ENCODE results near the gene MTFP1.
A peak's percentile ranks its signal among the peaks of the same experiment; 100 is the strongest.
"Not testable (repeated sequence)": the region's sequence is repeated elsewhere in the genome, so short reads cannot be mapped to it uniquely, and the experiment has no call there.

The MTFP1 gene

DNA sequence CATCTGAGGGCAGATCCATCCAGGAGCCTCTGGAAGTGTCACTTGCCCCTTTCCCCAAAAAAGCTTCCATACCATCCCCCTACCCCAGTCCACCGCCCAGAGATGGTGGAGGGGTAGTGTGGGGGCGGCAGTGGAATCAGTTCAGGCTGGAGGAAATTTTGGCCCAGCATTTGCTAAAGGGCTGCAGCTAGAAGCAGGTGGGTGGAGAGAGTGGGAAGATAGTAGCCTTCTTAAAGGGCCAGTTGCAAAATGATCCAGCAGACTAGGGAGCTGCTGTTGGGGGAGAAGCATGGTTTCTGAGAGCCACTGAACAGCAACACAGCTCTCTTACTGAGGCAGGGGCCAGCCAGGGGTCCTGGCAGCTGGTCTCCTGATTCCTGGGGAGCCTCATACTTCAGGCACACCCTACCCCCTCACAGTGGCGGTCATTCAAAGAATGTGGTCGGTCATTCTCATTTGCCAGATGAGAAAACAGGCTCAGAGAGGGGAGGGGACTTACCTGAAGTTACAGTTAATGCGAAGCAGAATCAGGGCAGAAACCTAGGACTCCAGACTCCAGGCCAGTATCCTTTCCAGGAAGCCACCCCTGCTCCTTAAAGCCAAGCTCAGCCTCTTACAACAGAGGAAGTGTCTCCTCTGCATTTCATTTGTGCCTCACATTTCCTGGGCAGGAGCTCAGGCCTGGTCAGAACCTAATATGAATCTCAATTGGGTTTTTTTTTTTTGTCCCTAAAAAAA, 23.4 kb upstream of the MTFP1 start:
- no peak for DNase-seq

DNA sequence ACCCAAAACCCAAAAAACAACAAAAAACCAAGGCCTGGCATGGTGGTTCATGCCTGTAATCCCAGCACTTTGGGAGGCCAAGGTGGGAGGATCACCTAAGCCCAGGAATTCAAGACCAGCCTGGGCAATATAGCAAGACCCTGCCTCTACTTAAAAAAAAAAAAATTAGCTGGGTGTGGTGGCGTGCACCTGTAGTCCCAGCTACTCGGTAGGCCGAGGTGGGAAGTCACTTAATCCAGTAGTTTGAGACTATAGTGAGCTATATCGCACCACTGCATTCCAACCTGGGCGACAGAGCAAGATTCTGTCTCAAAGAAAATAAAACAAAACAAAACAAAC, 22.8 kb upstream of the MTFP1 start:
- DNase-seq, result not testable (repeated sequence)

DNA sequence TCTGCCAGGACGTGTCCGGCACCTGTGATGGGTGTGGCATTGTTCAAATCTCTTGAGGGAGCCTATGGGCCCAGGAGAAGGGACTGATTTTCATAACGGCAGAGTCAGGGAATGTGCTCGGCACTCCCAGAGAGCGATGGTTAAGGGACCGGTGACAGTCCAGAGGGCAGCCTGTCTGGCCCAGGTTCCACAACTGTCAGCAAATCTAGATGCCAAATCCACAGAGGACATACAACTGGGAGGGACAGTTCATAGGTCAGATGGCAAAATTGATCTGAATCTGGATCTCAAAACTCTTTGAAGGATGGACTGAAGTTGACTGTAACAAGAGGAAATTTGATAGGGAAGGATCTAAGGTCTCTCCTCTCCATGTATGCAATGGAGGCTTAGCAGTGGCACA, 21.3 kb upstream of the MTFP1 start:
- no peak for DNase-seq

DNA sequence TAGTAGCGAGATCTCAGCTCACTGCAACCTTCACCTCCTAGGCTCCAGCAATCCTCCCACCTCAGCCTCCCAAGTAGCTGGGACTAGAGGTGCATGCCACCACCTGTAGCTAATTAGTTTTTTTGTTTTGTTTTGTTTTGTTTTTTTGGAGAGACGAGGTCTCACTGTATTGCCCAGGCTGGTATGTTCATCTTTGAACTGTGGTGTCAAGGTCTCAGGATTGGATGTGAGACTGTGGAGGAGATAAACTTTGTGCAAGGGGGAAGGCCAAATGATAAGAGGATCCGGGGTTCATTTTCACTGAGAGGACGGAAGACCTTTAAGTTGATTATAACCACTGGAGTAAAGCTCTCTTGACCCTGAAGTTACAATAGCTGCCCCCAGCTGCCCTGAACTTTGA, 19.8 kb upstream of the MTFP1 start:
- DNase-seq, result no peak

DNA sequence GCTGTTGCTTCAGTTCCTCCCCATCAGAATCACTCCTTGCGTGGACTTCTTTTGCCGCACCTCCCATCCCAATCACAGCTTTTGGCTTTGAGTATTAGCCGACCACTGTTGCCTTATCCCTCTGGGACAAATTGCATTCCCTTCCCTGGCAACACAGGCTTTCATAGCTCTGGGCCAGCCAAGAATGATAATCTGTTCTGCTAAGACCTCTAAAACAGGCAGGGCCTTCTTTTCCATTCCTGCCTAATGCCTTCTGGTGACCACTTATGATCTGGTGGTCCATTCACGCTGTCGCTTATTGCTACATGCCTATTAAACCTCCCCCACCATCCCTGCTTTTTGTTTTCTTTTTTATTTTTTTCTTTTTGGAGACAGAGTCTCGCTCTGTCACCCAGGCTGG, 19.2 kb upstream of the MTFP1 start:
- no peak for DNase-seq

DNA sequence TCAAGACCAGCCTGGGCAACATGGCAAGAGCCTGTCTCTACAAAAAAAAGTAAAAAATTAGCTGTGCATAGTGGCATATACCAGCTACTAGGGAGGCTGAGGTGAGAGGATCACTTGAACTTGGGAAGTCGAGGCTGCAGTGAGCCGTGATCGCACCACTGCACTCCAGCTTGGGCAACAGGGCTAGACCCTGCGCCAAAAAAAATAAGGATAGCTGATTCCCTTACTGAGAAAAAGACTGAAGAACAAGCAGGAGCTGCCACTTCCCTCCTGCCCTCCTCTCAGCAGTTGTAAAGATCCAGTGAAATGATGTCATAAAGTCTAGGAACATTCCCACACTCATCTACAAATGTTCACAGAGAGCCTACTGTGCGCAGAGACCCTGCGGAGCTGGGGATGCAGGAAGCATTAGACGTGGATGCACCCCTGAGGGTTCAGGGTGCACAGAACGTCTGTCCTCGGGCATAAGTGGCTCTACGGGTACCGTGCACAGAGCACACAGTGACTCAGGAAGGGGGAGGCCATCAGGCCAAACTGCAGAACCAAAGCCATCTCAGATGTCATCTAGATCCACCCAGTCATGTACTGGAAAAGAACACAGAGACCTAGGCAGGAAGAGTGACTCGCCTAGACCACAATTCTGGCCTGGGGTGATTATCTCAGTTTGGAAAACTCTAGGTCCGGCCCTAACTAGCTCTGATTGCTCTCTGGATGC, 17.0 kb upstream of the MTFP1 start:
- DNase-seq, result no peak

DNA sequence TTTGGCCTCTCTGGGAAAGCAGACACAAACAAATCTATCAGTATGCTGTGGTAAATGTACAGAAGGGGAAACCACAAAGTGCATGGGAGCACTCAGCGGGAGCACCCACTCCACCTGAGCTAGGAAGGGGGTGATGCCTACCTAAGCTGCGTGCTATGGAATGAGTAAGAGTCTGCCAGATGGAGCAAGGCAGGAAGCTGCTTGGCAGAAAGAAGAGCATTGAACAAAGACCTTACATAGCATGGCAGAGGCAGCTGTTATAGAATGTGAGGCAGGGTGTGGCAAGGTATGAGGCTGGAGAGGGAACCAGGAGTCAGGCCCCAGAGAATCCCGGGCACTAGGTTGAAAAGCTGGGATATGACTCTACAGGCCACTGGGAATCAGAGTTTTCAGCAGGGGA, 13.8 kb upstream of the MTFP1 start:
- no peak for DNase-seq

DNA sequence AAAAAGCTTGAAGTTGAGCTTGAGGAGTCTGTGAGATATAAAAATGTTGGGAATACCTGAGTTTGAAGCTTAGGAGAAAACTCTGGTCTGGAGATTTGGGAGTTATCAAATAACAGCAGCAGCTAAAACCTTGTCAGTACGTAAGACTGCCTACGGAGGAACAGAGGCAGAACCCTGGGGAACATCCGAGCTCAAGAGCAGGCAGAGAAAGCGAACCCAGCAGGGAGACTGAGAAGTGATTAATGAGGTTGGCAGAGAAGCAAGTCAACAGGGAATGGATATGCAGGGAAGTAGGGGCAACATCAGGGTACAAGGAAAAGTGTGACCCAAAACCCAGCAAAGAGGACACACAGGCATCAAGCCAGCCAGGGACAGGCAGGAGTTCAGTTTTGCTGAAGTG, 12.6 kb upstream of the MTFP1 start:
- DNase-seq, result no peak

DNA sequence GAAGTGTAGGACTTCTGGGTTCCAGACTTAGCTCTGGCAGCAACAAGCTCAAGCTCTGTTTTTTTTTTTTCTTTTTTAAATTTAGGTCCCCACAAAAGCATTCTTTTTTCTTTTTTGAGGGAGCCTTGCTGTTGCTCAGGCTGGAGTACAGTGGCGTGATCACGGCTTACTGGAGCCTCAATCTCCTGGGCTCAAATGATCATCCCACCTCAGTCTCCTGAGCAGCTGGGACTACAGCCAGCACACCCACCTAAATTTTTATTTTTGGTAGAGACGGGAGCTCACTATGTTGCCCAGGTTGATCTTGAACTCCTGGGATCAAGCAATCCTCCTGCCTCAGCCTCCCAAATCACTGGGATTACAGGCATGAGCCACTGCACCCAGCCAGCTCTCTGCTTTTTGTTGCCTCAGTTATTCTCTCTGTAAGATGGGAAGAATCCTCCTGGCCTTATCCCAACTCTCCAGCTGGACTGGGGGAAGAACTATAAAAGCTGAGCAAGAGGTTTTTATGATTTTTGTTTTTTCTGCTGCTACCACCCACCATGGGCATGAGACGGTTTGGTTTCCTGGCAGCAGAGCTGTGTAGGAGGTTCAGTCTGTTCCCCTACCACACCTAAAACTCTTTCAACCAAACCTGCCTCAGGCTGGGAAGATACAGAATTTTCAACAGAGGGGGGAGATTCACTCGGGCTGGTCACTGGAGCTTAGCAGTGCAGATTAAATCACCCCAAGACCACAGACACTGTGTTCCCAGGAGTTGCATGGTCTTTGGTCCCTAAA, 11.6 kb upstream of the MTFP1 start:
- DNase-seq, result no peak

DNA sequence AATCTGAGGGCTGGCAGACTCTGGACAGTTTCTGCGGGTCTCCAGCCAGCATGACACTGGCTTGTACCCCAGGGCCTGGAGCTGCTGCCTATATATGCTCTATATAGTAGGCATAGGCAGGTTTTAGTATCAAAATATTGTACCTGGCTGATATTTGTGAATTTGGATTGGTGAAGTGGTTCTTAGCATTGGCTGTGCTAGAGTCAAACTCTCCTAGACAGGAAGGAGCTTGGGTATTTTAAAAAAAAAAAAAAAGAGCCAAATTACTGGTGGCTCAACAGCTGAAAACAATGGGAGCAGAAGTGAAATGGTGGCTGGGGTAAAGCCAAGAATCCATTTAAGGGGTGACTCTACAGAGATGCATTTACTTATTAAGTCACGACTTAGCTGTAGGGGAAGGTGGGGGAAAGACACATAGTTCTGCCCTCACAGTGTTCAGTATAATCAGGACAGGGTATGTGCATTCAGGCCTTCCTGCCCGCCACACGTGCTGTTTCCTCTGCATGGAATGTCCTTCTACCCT, 11.0 kb upstream of the MTFP1 start:
- no peak for DNase-seq

DNA sequence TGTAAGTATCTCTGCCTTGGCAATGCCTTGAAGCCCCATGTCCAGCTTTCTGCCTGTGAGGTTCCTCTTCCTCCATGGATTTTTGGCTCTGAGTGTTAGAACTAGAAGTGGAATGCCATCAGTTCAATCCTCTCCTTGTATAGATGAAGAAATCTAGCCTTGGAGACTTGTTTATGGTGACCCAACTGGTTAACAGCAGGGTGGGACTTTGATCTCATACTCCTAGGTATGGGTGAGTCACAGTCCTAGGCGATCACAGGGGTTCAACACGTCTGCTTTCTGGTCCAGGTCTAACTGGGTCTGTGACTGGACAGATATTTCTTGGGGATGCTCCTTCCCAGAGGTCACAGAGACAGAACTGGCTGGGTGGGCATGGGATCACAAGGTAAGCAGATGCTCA, 9.2 kb upstream of the MTFP1 start:
- no peak for DNase-seq

DNA sequence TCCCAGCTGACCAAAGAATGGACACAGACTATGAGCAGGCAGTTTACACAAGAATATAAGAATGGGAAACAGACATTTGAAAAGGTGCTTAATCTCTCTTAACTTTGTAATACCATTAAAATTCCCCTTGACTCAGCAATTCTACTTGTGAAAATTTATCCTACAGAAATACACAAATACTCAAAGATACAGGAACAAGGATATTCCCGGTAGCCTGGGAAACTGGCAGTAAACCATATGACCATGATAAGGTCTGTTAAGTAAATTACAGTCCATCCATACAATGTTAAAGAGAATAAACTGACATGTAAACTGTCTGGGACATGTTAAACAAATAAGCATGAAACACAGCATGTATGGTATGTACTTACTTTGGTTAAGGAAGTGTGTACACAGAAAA, 8.7 kb upstream of the MTFP1 start:
- no peak for DNase-seq

DNA sequence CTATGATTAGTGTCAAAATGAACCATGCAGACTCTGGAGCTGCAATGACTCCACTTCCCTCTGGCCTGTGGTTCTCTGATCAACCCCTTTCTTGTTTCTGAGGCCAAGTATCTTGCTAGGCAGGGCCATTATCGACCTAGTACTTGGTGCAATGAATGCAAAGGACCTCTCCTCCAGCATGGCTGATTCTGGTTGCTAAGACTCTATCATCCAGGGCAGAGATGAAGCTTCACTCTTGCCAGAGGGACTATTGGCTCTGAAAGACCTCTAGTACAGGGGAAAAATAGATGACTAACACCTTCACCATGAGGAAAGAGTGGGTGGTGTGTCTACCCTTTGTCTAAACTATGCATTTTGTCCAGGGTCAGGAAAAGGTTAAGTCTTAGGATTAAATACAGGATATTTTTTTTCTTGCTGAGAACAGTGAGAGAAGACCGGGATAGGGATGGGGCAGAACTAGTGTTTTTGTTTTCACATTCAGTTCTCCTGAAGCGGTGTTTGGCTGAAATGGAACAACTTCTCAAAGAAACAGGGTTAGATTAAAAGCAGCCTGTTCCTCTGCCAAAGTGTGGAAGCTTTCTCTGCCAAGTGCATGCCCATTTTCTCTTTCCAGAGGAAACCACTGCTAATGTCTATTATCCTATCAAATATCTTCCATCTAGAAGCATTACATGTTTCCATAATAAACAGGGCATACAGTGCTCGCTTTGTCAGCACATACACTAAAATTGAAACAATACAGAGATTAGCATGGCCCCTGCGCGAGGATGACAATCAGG, 5.0 kb upstream of the MTFP1 start:
- no peak for DNase-seq

DNA sequence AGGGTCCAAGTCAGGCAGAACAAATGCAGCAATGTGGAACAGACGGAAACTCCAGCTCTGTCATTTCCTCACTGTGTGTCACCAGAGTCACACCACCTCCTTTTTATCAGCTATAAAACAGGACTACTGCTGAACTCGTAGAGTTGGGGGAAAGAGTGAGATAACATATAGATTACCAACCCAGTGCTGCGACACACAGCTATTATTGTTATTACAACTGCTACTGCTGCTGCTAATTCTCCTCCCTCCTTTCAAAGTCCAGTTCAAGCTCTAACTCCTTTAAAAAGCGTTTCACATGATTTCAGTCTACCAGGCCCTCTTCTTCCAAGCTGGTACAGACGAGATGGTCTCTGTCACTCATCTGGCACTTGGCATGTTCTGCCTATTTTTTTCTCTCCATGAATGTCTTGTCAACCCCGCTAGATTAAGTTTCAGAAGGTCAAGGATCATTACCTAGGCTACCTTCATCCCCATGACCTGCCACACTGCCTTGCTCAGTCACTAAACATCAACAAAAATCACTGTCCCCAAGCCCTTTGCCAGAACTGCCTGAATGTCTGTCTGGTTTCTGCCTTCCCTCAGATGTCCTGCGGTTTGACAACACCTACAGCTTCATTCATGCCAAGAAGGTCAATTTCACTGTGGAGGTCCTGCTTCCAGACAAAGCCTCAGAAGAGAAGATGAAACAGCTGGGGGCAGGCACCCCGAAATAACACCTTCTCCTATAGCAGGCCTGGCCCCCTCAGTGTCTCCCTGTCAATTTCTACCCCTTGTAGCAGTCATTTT, 3.7 kb upstream of the MTFP1 start:
- no peak for DNase-seq

DNA sequence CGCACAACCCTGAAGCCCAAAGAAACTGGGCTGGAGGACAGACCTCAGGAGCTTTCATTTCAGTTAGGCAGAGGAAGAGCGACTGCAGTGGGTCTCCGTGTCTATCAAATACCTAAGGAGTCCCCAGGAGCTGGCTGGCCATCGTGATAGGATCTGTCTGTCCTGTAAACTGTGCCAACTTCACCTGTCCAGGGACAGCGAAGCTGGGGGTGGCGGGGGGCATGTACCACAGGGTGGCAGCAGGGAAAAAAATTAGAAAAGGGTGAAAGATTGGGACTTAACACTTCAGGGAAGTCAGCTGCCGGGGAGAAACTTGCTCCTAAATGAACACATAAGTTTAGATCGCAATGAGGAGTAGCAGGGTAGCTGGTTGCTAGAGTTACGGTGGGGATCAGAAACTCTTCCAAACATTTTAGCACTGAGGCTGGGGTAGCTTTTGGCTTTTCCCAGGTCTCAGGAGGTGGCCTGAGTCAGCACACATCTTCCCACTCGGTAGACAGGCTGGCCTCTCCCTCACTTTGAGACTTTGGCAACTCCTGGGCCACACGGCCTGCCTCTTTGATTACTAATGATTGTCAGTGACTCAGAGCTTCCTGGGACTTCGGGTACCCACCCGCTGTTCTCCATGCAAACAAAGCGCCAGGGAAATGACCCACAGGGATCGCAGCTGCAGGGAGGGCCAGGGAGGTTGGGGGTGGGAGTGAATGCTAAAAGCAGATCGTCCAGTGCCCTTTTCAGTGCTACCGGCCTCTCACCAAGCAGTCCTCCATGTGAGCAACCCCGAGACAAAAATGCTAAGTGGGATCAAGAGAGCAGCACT, 2.9 kb upstream of the MTFP1 start:
- peak; percentile 48 for DNase-seq

DNA sequence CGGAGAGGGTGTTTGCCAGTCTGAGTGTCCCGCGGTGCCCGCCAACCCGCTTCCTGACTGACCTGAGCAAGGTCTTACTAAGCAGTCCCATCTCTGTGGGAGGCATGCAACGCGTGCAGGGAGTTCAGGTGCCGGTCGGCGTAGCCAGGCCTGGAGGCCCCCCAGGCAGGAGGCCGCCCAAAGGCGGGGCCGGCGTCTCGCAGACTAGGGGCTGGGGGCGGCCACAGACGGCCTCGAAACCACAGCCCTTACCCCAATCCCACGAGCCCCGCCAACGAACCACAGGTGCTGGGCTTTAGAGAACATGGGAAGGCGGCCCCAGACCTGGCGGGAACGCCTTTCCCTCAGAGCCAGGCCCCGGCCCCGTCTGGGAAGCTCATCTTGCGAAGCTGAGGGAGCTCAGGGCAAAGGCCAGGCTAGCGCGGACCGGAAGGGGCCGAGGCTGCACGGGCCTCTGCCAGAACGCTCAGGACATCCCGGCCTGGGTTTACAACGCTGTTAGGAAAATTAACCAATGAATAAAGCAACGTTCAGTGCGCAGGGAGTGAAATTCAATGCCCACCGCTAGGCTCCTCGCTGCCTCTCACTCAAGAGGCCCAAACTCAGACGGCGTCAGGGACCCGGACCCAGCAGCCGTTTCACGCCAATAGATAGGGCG, 2.1 kb upstream of the MTFP1 start:
- DNase-seq, result peak; percentile 69

DNA sequence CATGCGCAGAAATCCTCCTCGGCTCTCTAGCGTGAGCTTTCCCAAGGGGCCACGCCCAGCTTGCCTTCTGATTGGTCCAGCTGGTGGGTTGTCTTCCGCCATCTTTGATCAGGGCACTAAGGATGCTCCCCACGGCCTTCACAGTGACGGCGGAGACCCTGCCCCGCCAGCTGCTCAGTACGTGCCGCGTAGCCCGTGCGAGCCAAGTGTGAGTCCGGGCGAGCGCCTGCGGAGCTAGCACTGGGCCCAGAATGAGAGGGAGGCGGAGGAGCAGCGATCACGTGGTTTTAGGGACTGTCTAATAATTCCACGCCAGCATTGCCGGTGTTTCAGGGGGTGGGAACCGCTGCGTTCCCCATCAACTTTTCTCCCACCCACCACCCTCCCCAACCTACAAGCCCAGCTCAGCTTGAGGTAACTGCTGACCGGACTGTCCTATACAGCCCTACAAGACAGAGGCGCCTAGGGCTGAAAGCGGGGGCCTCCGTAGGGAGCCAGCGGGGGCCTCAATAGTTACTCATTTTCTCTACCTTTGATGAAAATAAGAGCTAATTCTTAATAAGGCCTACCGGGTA, 1.5 kb upstream of the MTFP1 start:
- DNase-seq, result peak; percentile 98

DNA sequence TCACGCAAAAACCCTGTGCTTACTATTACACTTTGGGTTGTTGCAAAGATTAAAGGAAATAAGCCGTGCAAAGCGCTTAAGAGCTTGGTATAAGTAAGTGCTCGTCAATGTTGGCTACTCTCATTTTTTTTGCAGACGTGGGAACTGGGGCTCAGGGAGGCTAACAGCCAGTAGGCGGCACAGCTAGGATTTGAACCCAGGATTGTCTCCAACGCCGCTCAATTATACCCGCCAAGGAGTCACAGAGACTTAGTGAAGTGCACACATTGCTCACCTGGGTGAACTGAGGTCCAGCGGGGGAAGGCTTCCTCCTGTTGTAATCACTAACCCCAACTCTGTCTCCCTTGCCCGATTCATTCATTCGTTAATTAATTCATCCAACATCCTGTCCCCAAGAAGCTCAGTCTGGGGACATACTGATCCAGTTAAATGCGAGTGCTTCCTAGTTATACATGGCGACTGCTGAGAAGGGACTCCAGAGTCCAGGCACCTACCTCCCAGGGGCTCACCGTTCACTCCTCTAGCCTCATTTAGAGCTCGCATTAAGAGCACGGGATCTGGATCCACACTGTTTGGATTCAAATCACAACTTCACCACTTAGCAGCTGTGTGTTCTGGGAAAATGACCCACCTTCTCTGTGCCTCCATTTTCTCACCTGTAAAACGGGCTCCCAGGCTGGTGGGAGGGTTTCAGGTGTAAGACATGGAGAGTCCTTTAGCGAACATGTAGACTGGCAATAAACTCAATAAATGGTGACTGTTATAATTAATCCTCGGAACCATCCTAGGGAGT, 838 bp upstream of the MTFP1 start:
- peak; percentile 15 for DNase-seq

DNA sequence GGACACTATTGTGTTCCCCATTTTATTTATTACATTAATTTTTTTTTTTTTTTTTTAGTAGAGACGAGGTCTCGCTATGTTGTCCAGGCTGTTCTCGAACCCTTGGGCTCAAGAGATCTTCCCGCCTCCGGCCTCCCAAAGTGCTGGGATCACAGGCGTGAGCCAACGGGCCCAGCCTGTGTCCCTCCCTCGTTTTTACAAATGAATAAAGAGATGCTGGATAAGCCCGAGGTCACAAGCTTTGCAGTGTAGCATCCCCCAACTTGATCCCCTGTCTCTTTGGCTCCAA, 297 bp upstream of the MTFP1 start:
- no peak for DNase-seq
